ENCODE data around the gene NMNAT3.
"Not testable (repeated sequence)": the region's sequence is repeated elsewhere in the genome, so short reads cannot be mapped to it uniquely, and the experiment has no call there.

NMNAT3 gene

GRCh38 chr3:139633511-139633910 is 44.3 kb downstream of the NMNAT3 start:
- no peak for ATAC-seq

- no peak for ATAC-seq
Observed at GRCh38 chr3:139630542-139630941, 47.2 kb downstream of the NMNAT3 start.

GRCh38 chr3:139629033-139629432 is 48.7 kb downstream of the NMNAT3 start:
- no peak for ATAC-seq

DNA sequence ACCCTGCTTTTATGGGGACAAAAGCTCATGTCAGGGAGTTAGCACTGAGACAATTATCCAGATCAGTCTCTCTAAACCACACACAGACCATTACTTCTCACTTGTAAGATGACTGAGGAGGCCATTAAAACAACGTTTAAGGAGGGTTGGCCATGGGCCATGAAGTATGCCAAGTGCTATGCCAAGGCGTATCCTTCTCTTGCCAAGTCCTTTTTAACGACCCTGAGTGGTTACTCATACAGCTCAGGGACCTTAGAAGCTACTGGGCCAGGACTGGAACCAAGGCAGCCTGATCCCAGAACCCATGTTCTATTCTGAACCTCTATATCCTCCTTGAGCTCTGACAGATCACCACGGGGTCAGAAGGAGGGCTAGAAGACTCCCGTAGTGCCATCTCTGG is 50.0 kb downstream of the NMNAT3 start:
- no peak for ATAC-seq

DNA sequence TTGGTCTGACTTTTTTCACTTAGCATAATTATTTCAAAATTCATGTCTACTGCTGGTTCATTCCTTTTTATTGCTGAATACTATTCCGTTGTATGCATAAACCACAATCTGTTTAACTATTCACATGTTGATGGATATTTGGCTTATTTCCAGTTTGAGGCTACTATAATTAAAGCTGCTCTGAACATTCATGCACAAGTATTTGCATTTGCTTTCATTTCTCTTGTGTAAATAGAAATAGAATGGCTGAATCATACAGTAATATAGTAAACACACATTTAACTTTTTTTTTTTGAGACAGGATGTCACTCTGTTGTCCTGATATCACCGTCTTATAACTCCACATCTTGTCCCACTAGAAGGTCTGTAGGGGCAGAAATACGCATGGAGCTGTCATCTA is 57.3 kb downstream of the NMNAT3 start:
- no peak for ATAC-seq

DNA sequence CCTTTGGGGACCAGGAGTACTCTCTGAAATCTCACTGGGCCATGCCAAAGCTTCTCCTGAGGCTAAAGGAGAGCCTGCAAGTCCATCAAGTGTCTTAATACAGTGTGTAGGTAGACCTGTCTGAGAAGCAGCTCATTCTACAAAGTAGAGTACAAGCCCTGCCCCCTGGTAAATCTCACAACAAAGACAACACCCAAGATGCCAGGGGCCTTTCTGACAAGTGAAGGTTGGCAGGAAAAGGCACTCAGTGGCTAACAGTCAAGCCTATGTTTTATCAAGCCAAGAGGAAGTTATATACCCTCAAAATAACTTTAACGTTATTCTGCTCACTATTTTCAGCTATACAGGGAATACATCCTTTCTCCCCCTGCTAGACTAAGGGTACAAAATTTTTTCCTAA is 58.3 kb downstream of the NMNAT3 start:
- ATAC-seq, result no peak

GRCh38 chr3:139617672-139618268 is 60.0 kb downstream of the NMNAT3 start:
- ATAC-seq, result no peak

DNA sequence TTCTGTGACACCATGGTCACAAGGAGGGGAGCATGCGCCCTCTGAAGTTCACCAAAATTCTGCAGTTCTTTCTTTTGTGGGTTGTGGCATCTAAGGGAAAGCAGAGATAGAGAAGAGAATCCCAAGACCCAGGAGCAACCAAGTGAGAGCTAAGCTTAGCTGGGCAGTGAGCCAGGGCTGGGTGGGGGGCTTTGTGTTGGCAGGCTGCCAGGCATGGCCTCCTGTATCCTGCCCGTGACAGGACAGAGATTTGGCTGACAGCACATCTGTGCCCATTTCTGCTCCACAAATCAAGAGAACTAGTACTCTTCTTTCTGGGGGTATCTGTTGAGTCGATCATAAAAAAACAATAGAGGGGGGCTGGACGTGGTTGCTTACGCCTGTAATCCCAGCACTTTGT is 66.2 kb downstream of the NMNAT3 start:
- no peak for ATAC-seq

DNA sequence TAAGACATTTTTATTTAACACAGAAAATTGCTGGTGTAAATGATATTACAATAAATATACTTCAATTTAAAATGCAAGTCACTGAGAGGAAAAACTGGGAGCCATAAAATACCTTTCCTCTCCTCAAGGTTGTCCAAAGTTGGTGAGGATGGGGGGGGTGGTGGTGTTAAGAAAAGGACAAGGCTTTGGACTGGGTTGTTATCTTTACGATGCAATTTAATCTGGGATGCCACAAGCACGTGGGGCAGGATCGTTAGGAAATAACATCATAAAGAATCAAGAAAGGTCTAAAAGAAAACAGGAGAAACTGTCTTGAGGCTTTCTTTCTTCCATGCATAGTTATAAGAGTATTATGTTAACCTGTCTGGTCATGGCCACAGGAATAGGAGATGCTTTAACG is 66.9 kb downstream of the NMNAT3 start:
- ATAC-seq, result no peak

- no peak for ATAC-seq
Observed at GRCh38 chr3:139608924-139609323, 68.8 kb downstream of the NMNAT3 start.

DNA sequence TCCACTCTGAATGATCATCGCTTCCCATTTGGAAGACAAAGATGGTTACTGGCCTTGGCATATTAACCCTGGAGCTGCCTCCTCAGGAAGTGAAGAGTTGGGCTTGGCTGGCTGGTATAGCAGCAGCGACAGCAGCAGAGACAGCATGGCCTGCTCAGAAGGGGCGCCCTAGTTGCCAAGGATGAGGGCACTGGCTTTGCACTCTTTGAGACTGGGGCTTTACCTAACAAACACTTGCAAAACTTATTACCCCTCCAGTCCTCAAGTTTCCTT is 69.7 kb downstream of the NMNAT3 start:
- ATAC-seq, result no peak

- no peak for ATAC-seq
Observed at GRCh38 chr3:139607257-139608107, 70.3 kb downstream of the NMNAT3 start.

DNA sequence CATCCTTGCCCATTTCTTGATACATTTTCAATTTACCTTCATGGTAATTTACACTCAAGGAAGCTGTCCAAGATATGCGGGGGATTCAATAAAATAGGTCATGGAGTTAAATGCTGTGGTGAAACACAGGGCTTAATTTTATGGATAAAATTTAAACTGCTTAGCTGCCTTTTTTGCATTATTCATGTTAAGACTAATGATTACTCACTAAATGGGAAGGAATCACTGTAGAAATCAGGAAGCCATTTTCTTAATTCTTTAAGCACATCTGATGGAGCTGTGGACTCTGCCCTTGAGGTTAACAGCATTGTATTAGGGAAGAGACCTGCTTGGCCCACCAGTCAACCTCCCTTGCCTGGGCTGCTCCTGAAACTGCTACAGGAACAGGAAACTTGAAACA is 75.8 kb downstream of the NMNAT3 start:
- ATAC-seq, result no peak

- ATAC-seq, result no peak
Observed at GRCh38 chr3:139601191-139601961, 76.4 kb downstream of the NMNAT3 start.

- no peak for ATAC-seq
Observed at GRCh38 chr3:139597947-139598346, 79.8 kb downstream of the NMNAT3 start.

- not testable (repeated sequence) for ATAC-seq
Observed at GRCh38 chr3:139591186-139591585, 86.6 kb downstream of the NMNAT3 start.

DNA sequence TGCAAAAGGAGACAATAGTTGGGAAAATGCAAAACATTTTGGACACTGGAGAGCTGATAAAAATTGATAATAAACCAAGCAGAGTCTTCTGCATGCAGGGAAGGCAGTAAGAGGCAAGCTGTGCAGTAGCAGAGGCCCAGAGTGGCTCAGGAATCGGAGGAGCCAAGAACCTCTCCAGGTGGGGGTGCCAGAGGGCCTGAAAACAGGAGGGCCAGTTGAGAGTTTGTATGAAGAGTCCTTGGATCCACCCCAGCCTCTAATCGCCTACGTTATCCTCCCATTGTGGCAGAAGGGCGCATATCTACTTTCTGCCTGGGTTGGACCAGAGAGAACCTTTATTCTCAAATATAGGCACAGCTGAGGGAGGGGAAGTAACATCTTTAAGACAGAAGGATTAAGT is 89.3 kb downstream of the NMNAT3 start:
- no peak for ATAC-seq

- ATAC-seq, result no peak
Observed at GRCh38 chr3:139587797-139588196, 90.0 kb downstream of the NMNAT3 start.

DNA sequence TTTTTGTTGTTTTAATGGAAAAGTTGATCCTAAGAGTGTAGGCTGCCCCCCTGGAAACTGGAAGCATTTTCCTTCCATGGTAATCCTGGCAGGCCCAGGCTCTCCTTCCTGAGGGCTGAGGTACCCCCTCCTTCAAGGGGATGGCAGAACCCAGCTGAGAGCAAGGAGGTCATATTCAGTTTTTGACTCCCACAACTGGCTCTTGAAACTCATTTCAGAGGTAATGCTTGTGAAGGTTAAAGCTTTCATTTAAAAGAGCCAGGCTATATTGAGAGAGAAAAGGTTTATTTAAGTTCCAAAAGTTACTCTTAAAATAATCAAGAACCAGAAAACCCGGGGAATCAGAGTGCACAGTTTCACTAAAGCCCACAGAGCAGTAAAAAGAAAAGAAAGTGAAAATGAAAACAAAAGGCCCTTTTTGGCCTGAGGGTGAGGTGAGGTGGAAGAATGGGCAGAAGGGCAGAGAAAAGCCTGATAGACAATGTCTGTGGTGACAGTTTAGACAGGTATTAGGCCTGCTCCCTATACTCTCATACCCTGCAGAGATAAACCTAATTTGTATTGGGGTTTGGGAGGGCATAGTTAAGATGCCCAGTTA is 91.3 kb downstream of the NMNAT3 start:
- no peak for ATAC-seq

DNA sequence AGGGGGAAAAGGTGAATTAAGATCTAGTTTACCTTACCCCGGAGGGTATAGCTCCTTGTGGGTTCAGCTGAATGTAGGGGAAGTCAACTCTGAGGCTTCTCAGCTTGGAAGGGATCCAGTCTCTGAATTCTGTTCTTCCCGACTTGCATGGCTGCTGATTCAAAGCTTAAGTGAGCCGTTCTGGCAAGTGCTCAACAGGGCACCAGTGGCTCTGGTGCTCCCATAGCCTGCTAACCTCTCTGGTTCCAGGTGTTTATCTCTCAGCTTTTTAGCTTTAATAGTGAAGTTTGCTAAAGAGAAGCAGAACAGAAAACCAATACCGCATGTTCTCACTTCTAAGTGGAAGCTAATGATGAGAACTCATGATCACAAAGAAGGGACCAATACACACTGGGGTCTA is 92.0 kb downstream of the NMNAT3 start:
- no peak for ATAC-seq

DNA sequence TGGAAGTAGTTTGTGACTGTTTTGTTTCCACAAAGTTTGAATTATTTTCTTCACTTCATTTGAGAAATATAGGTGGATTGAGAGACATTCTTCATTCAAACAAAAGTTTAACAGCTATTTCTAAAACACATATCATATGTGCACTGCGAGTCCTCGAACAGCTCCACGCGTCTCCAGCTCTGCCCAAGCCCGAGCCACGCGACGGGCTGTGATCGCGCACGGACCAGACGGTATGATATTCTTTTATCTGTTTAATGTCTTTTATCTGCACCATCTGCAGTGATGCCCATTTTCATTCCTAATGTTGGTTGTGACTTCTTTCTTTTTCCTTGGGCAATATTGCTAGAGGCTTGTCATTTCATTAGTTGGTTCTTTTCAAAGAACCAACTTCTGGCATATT is 94.1 kb downstream of the NMNAT3 start:
- not testable (repeated sequence) for ATAC-seq

GRCh38 chr3:139578783-139579182 is 99.0 kb downstream of the NMNAT3 start:
- ATAC-seq, result no peak

DNA sequence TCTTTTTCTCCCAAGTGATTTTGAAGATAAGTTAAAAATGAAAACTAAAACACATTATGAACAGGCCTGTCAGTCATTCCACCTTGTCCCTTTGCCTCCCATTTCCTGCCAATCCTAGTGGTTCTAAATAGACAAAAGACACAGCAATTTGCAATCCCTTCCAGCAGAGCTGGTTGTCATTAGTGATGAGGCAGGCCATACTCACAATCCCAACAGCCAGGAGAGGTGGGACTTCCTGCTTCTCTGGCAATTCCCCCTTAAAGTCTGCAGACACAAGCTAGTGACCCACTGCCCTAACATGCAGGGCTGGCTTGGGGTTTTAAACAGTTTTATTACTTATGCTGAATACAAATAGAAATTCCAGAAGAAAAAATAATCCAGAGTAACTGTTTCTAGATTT is 99.9 kb downstream of the NMNAT3 start:
- no peak for ATAC-seq

DNA sequence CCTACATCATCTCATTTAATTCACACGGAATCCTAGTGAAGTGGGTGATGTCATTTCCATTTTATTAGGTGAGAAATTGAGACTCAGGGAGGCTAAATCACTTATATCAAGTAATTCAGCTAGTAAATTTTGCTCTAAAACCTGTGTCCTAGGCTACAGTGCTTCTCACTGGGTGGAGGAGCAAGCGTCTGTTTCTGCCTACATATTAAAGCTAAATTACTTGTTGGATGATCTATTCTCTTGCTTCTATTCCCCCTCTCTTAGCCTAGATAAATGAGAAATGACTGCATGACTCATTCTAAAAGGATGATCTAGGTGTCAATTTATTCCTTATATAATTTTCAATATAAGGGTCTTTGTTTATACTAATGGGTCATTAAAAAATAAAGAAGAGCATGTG is 100.4 kb downstream of the NMNAT3 start:
- no peak for ATAC-seq

Measured in activated CD4-positive, CD25-positive, alpha-beta regulatory T cell treated with anti-CD3 and anti-CD28 coated beads, Interleukin-2, amount 50 U/mL, for 24 hours (primary cell).